Loucy (cell line): ENCODE data around the gene TNKS1BP1.

ENCODE experiments used
- CTCF ChIP-seq: fragments of 200-600 bp; sonication (generic); conservative IDR thresholded peaks from 2 replicates; pipeline ENCODE4 v1.5.1; 2014; ENCODE audit warnings: mild to moderate bottlenecking, antibody characterized with exemption, low read length
- EZH2phosphoT487 ChIP-seq: fragments of 200-600 bp; IDR thresholded peaks from 2 replicates; pipeline ENCODE4 v1.6.1; 2018; ENCODE audit warnings: antibody characterized with exemption, mild to moderate bottlenecking, moderate library complexity, borderline replicate concordance

- TF ChIP-seq EZH2phosphoT487 (no peak), CTCF (no peak)
Observed at GRCh38 chr11:57306940-57307565, 17.7 kb downstream of the TNKS1BP1 start.
